CD4-positive, alpha-beta T cell (primary cell): Measurements from ENCODE around the gene CCS. TPM values are rescaled to one million over a fixed set of nuclear protein-coding genes. Genes with fewer than 3 reads are reported as not detected.
"Not testable (repeated sequence)": the region's sequence is repeated elsewhere in the genome, so short reads cannot be mapped to it uniquely, and the experiment has no call there.

ENCODE experiments used
- ATAC-seq: fragments of 200-7000 bp; cut with Tn5 transposase; one replicate; pipeline ENCODE4 v1.10.0; 2022; ENCODE audit warnings: mild to moderate bottlenecking; ENCODE audit not compliant: poor library complexity
- CTCF ChIA-PET: fragments of 350-600 bp; sonication (Branson Sonifier 250); formaldehyde crosslinking; loops from one replicate; lab custom pipeline; 2021; ENCODE audit warnings: antibody characterized with exemption, inconsistent platforms; lab: Charles Lee
- POLR2A ChIA-PET: fragments of 350-600 bp; sonication (Branson Sonifier 250); formaldehyde crosslinking; loops from one replicate; lab custom pipeline; 2021; ENCODE audit warnings: antibody characterized with exemption, inconsistent platforms; lab: Charles Lee
- DNase-seq, 14 experiments: peaks; one replicate each; pipeline ENCODE4 v3.0.0-alpha.2; 2013 to 2020; ENCODE audit warnings: mixed read lengths in 2 of 14
- H3K27ac ChIP-seq, 2 donors: one replicate each; pipeline versions ENCODE4 v1.5.1 to v1.7.0; 2013; ENCODE audit warnings: low read length in 2 of 2, low read depth in 1 of 2, mild to moderate bottlenecking in 1 of 2
- H3K27me3 ChIP-seq, 2 experiments: 1 replicate in 1 of 2; 2 replicates in 1 of 2; pipeline versions ENCODE4 v1.6.1 to v1.7.0; 2013; ENCODE audit warnings: low read length in 2 of 2, control low read depth in 1 of 2, mild to moderate bottlenecking in 1 of 2, moderate library complexity in 1 of 2; ENCODE audit not compliant: insufficient read depth in 2 of 2, control insufficient read depth in 1 of 2
- H3K36me3 ChIP-seq: one replicate; pipeline ENCODE4 v1.6.1; 2013; ENCODE audit warnings: low read length, control low read depth; ENCODE audit not compliant: insufficient read depth
- H3K4me1 ChIP-seq: one replicate; pipeline ENCODE4 v1.6.1; 2013; ENCODE audit warnings: low read length, control low read depth; ENCODE audit not compliant: insufficient read depth
- H3K4me3 ChIP-seq: one replicate; pipeline ENCODE4 v1.5.1; 2013; ENCODE audit warnings: mild to moderate bottlenecking, low read length, moderate library complexity
- H3K9me3 ChIP-seq, 2 experiments: 1 replicate in 1 of 2; 2 replicates in 1 of 2; pipeline versions ENCODE4 v1.6.1 to v1.7.0; 2013; ENCODE audit warnings: low read length in 2 of 2, mild to moderate bottlenecking in 2 of 2, control low read depth in 1 of 2, moderate library complexity in 1 of 2; ENCODE audit not compliant: control insufficient read depth in 1 of 2, insufficient read depth in 1 of 2
- H3K27ac Mint-ChIP-seq: one replicate; pipeline ENCODE4 v1.8.0; 2020; ENCODE audit warnings: mixed read lengths
- H3K27me3 Mint-ChIP-seq: one replicate; pipeline ENCODE4 v1.8.0; 2021; ENCODE audit warnings: mixed read lengths
- H3K36me3 Mint-ChIP-seq: one replicate; pipeline ENCODE4 v1.8.0; 2021; ENCODE audit warnings: low read depth, mixed read lengths
- H3K4me1 Mint-ChIP-seq: one replicate; pipeline ENCODE4 v1.8.0; 2021; ENCODE audit warnings: low read depth, mixed read lengths
- H3K4me3 Mint-ChIP-seq: one replicate; pipeline ENCODE4 v1.8.0; 2020; ENCODE audit warnings: mild to moderate bottlenecking, mixed read lengths
- H3K9me3 Mint-ChIP-seq: one replicate; pipeline ENCODE4 v1.8.0; 2020; ENCODE audit warnings: mixed read lengths
- intact Hi-C, 2 experiments: fragments of 100-400 bp; cut with DNase I in 1 of 2; cut with micrococcal nuclease in 1 of 2; formaldehyde crosslinking; loops; one replicate each; pipeline versions ENCODE4 v1.15.1 to v1.9.0; 2023 to 2025; cut with DNase I, micrococcal nuclease
- total RNA-seq, 174 experiments: library from RNA in 2 of 174; stranded (reverse) in 2 of 174; gene quantifications; one replicate each; pipeline ENCODE4 v1.2.3 and lab custom pipeline; 2021 to 2026
- TF ChIP-seq, protein P1 (sequence below): fragments of 200-600 bp; IDR thresholded peaks from one replicate; pipeline ENCODE4 v1.8.0; 2022; ENCODE audit warnings: antibody characterized with exemption, mild to moderate bottlenecking

Gene CCS
- total RNA-seq, 2 experiments from 2014 or later: 25.4 to 26.3 TPM

DNA sequence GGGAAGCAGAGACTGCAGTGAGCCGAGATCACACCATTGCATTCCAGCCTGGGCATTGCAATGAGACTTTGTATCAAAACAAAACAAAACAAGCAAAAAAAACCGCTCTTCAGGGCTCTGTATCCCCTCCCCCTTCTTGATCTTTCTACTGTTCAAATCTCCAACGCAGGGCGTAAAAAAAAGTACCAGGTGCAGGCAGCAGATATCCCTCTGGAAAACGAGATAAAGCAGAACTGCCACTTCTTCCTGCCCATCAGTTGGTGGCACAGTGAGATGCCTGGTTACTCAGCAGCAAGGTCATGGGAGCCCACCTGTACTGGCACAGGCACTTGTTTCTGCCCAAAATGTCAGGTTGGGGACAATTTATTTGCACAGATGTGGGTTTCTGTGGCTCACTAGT lies 11.2 kb downstream of the CCS start:
- Histone ChIP-seq H3K4me1 (no peaks in the 10 kb centered on the region), H3K36me3 (peaks cover 46% of the 10 kb centered on the region), H3K9me3 (no peaks in the 10 kb centered on the region), H3K4me3 (no peak overlapping the region), H3K27ac (no peak overlapping the region), H3K27me3 (no peaks in the 10 kb centered on the region)
- ATAC-seq: no peak
- TF ChIP-seq, protein P1, sequence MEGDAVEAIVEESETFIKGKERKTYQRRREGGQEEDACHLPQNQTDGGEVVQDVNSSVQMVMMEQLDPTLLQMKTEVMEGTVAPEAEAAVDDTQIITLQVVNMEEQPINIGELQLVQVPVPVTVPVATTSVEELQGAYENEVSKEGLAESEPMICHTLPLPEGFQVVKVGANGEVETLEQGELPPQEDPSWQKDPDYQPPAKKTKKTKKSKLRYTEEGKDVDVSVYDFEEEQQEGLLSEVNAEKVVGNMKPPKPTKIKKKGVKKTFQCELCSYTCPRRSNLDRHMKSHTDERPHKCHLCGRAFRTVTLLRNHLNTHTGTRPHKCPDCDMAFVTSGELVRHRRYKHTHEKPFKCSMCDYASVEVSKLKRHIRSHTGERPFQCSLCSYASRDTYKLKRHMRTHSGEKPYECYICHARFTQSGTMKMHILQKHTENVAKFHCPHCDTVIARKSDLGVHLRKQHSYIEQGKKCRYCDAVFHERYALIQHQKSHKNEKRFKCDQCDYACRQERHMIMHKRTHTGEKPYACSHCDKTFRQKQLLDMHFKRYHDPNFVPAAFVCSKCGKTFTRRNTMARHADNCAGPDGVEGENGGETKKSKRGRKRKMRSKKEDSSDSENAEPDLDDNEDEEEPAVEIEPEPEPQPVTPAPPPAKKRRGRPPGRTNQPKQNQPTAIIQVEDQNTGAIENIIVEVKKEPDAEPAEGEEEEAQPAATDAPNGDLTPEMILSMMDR: no peak
- H3K9me3 Mint-ChIP-seq: no peaks in the 10 kb centered on the region
- ChIA-PET CTCF (no interaction called here), POLR2A (no interaction called here)
- no peak for DNase-seq
- no peak overlapping the region for H3K27ac Mint-ChIP-seq
- no peaks in the 10 kb centered on the region for H3K4me1 Mint-ChIP-seq
- intact Hi-C loops: no loop called here
- no peak overlapping the region for H3K4me3 Mint-ChIP-seq
- H3K27me3 Mint-ChIP-seq: no peaks in the 10 kb centered on the region
- H3K36me3 Mint-ChIP-seq: peaks cover 24% of the 10 kb centered on the region

DNA sequence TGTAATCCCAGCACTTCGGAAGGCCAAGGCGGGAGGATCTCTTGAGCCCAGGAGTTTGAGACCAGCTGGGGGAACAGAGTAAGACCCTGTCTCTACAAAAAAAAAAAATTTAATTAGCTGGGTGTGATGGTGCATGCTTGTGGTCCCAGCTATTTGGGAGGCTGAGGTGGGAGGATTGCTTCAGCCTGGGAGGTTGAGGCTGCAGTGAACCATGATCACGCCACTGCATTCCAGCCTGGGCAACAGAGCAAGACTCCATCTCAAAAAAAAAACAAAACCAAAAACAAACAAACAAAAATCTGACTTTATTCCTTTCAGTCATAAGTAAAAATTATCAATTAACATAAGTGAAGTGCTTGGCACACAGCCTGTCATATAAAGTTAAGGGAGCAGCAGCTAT lies 13.6 kb downstream of the CCS start:
- intact Hi-C loops, H3K27me3 Mint-ChIP-seq, H3K9me3 Mint-ChIP-seq, H3K9me3 ChIP-seq, H3K4me3 ChIP-seq, H3K4me3 Mint-ChIP-seq, H3K4me1 ChIP-seq, H3K27ac ChIP-seq, H3K27me3 ChIP-seq, DNase-seq, H3K27ac Mint-ChIP-seq, ATAC-seq: not testable (repeated sequence)
- ChIA-PET CTCF (interaction anchor here (0.6 to 1.8 kb wide), 2 partner anchors 10 to 1321 kb away, joined by 3 to 4 read pairs; no protein-coding TSS in a partner anchor), POLR2A (interaction anchor here (0.6 to 1.2 kb wide), 2 partner anchors 10 to 71 kb away, joined by 3 read pairs; partner anchors contain the start of gene RBM14)
- Mint-ChIP-seq H3K4me1 (peaks cover 13% of the 10 kb centered on the region), H3K36me3 (peaks cover 10% of the 10 kb centered on the region)
- peaks cover 31% of the 10 kb centered on the region for H3K36me3 ChIP-seq

DNA sequence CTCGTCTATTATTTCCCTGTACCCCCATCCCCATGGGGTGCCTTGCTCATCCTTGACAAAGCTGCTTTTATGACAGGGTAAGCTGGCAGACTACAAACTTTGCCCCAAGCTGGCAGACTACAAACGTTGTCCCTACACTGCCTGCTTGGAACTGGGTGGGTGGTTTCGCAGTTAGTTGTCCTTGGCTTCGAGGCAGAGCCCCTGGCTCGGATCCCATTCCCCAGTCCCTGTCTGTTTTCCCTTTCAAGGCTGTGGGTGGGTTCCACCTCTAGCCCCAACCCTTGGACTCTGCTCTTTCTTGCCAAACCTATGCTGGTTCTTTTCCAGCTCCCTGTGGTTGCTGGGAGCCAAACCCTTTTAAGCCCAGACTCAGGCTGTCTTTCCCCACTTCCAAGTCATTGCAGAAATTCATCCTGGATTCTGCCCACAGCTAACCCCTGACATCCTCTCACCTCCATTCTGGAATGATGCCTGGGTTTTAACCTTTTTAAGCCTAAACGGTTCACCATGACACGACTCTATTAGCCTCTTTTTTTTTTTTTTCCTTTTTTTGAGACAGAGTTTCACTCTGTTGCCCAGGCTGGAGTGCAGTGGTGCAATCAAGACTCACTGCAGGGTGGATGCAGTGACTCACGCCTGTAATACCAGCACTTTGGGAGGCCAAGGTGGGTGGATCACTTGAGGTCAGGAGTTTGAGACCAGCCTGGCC lies 14.3 kb downstream of the CCS start:
- ChIA-PET POLR2A (interaction anchor here (0.6 to 1.2 kb wide), 2 partner anchors 9 to 70 kb away, joined by 3 read pairs; partner anchors contain the start of gene RBM14), CTCF (interaction anchor here (1.8 kb wide), 1 partner anchor 11 kb away, joined by 4 read pairs; no protein-coding TSS in a partner anchor)
- no peak overlapping the region for H3K4me3 Mint-ChIP-seq
- Histone ChIP-seq H3K27me3 (no peaks in the 10 kb centered on the region), H3K36me3 (peaks cover 29% of the 10 kb centered on the region), H3K27ac (no peak overlapping the region), H3K4me1 (no peaks in the 10 kb centered on the region), H3K9me3 (no peaks in the 10 kb centered on the region), H3K4me3 (no peak overlapping the region)
- H3K4me1 Mint-ChIP-seq: peaks cover 13% of the 10 kb centered on the region
- DNase-seq (no peak), ATAC-seq (no peak)
- H3K27ac Mint-ChIP-seq: no peak overlapping the region
- H3K36me3 Mint-ChIP-seq: peaks cover 7% of the 10 kb centered on the region
- no peaks in the 10 kb centered on the region for H3K27me3 Mint-ChIP-seq
- TF ChIP-seq, protein P1: no peak
- no peaks in the 10 kb centered on the region for H3K9me3 Mint-ChIP-seq
- intact Hi-C loops: no loop called here
